Pancreas (tissue), 10 donors: ENCODE results near the gene TMEM63C. TPM values are rescaled to one million over a fixed set of nuclear protein-coding genes. Genes with fewer than 3 reads are reported as not detected.

Experiments
- ATAC-seq, 4 donors: fragments of 200-7000 bp; cut with Tn5 transposase; one replicate each; pipeline versions ENCODE4 v1.8.0 to v1.9.1; 2020; ENCODE audit warnings: mild to moderate bottlenecking in 4 of 4, moderate library complexity in 4 of 4
- DNase-seq, 6 donors: peaks; one replicate each; pipeline ENCODE4 v3.0.0-alpha.2; 2020
- FAIRE-seq: peaks from 2 replicates; lab custom pipeline; 2012; peaks lifted over from hg19 to GRCh38; lab: Jason Lieb, UNC
- H3K27ac ChIP-seq, 4 donors: fragments of 200-600 bp; sonication (generic); 1 replicate in 3 of 4; 2 replicates in 1 of 4; pipeline versions ENCODE4 v1.5.0 to v1.8.0; 2020
- H3K27me3 ChIP-seq, 4 donors: fragments of 200-600 bp; one replicate each; pipeline ENCODE4 v1.8.0; 2021
- H3K36me3 ChIP-seq, 3 donors: fragments of 200-600 bp; sonication (generic) in 1 of 3; one replicate each; pipeline versions ENCODE4 v1.5.0 to v1.8.0; 2020 to 2021
- H3K4me1 ChIP-seq, 3 donors: fragments of 200-600 bp; one replicate each; pipeline ENCODE4 v1.8.0; 2021
- H3K4me3 ChIP-seq, 4 donors: fragments of 200-600 bp; sonication (generic) in 2 of 4; one replicate each; pipeline versions ENCODE4 v1.5.0 to v1.8.0; 2020 to 2021
- H3K9me3 ChIP-seq, 4 donors: fragments of 200-600 bp; one replicate each; pipeline ENCODE4 v1.8.0; 2021
- WGBS, 2 donors: extraction: QIAGEN DNeasy Blood & Tissue Kit; methylation state at CpG; one replicate each; pipeline ENCODE4 v1.1.7; 2013; 5-methylcytosine and 5-hydroxymethylcytosine counted together
- intact Hi-C, 3 donors: fragments of 100-400 bp; cut with DNase I; formaldehyde crosslinking; loops; one replicate each; pipeline versions ENCODE4 v1.11.1 to v1.14.2; 2022
- polyA plus RNA-seq, 2 donors: library from polyadenylated mRNA; stranded (reverse); fragments of 200-250 nt; gene quantifications; one replicate each; pipeline ENCODE4 v1.2.3, GENCODE V29; 2013
- total RNA-seq, 6 donors: library from RNA; stranded (reverse); fragmentation: NEBNext Ultra II Directional in 4 of 6; extraction: Animal tissue kit (Norgen Biotek cat#: 25700) in 4 of 6; gene quantifications; one replicate each; pipeline versions ENCODE4 v1.2.1 to v1.2.4, GENCODE V29; 2021 to 2023
- TF ChIP-seq, protein P1 (sequence below), 4 donors: fragments of 200-600 bp; sonication (generic) in 3 of 4; IDR thresholded peaks; one replicate each; pipeline versions ENCODE4 v1.5.0 to v1.8.0; 2021; ENCODE audit warnings: antibody characterized with exemption in 4 of 4
- donor health status: healthy with polysubstance abuse.
- donor health status: DM: no; HTN: no; CAD: no; lungs with moderate emphysema.
- donor health status: DM: no; HTN: no; CAD: no.
- donor health status: control.
- donor health status: control.
- donor health status: Bipolar disorder and iron deficiency.
- donor health status: DM: yes; HTN: yes; CAD: no.
- donor health status: DM: no; HTN: no; CAD: no.
- donor health status: DM: no; HTN: no; CAD: no.
- donor health status: DM: yes; HTN: yes; CAD: no.

TMEM63C gene
- total and polyA plus RNA-seq, 8 donors: 2.8 to 10.6 (median 4.2) TPM

DNA sequence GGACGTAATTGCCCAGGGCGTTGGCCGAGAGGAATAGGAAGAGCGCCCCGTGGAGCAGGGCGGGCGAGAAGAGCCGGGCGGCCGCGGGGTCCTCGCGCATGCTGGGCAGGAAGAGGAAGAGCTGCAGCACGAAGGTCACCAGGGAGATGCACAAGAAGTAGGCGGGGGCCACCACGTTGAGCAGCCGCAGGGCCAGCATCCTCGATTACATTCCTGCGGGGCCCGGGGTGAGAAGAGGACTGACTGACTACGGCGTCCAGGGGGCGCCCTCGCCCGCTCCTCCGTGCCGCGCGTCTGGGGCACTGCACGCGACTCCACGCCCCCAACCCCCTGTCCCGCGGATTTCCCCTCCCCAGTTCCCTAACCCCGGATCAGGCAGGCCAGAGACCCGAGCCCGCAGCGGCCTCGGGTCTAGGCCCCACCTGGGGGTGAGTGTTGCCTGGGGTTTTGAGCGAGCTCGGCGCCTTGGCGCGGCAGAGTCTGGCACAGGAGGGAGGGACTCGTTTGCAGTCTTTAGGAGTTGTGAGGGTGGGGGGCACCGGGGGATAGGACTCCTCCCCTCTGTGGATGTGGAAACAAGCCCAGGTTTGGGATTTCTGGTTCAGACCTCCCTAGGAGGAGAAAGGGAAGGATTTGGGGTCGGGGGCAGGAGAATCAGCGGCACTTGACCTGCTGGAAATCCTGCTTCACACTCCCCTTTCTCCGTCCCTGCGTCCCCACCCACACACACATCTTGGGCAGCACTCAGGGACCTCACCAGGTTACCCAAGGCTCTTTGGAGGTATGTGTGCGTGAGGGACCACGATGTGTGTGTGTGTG lies 41.8 kb upstream of the TMEM63C start:
- H3K4me1 ChIP-seq: peaks cover 0 to 13% (median 3%) of the 10 kb centered on the region in 3 donors
- FAIRE-seq (no peak), ATAC-seq (peak; percentile 54 to 83 (median 76)), DNase-seq (peak in 4 of 6 donors; percentile 28 to 78 (median 52))
- no peak overlapping the region for H3K27ac ChIP-seq
- H3K4me3 ChIP-seq: peak overlapping the region in 1 of 4 donors; percentile 7
- WGBS, 2 donors: 2 to 4% methylated on average over 46 to 52 of the region's 52 CpGs
- intact Hi-C loops: no loop called here
- no peaks in the 10 kb centered on the region for H3K36me3 ChIP-seq
- H3K9me3 ChIP-seq: no peaks in the 10 kb centered on the region
- TF ChIP-seq, protein P1, sequence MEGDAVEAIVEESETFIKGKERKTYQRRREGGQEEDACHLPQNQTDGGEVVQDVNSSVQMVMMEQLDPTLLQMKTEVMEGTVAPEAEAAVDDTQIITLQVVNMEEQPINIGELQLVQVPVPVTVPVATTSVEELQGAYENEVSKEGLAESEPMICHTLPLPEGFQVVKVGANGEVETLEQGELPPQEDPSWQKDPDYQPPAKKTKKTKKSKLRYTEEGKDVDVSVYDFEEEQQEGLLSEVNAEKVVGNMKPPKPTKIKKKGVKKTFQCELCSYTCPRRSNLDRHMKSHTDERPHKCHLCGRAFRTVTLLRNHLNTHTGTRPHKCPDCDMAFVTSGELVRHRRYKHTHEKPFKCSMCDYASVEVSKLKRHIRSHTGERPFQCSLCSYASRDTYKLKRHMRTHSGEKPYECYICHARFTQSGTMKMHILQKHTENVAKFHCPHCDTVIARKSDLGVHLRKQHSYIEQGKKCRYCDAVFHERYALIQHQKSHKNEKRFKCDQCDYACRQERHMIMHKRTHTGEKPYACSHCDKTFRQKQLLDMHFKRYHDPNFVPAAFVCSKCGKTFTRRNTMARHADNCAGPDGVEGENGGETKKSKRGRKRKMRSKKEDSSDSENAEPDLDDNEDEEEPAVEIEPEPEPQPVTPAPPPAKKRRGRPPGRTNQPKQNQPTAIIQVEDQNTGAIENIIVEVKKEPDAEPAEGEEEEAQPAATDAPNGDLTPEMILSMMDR (IDR thresholded peaks at IDR 0.05): peak in 2 of 4 donors; percentile 25
- peaks cover 0 to 30% (median 4%) of the 10 kb centered on the region in 4 donors for H3K27me3 ChIP-seq

DNA sequence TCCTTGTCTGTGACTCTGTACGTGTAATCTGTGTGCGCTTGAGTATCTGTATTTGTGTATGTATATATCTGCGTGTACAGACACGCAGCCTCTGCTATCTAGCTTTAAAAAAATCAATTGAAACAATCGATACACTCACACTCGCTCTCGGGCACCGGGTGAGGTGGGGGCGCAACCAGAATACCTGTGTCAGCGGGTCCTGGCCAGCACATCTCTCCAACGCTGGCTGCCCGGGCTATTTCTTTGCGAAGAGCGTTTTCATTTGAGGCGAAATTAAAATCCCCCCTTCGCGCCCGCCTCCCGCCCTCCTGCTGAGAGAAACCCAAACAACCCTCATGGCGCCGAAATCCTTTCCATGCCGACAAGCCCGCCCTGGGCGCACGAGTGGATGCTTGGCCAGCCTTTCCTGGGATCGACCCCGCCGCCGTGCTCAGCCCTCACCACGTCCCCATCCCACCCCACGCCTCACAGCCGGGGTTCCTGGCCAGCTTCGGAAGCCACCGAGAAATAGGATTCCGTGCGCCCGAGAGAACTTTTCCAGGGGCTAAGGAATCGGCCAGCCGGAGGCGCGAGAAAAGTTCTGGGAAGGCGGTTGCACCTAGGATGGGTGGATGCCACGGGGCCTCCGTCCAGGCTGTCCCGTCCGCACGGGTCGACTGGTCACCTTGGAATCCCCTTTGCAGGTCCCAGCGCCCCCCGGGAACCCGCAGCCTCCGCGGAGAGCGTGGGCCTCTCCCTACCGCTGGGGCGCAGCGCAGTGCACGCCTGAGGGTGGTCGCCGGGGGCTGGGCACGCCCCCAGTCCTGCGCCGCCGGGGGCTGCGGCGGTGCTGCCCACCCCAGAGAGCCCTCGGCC lies 41.0 kb upstream of the TMEM63C start:
- FAIRE-seq (no peak), ATAC-seq (no peak), DNase-seq (no peak)
- intact Hi-C loops: no loop called here
- Histone ChIP-seq H3K36me3 (no peaks in the 10 kb centered on the region), H3K27ac (no peak overlapping the region), H3K4me1 (peaks cover 0 to 13% (median 3%) of the 10 kb centered on the region in 3 donors), H3K27me3 (peaks cover 0 to 36% (median 4%) of the 10 kb centered on the region in 4 donors), H3K4me3 (peak overlapping the region in 3 of 4 donors; percentile 7 to 49 (median 31)), H3K9me3 (no peaks in the 10 kb centered on the region)
- TF ChIP-seq, protein P1 (IDR thresholded peaks at IDR 0.05): no peak
- WGBS, 2 donors: 1 to 2% methylated on average over 67 of the region's 67 CpGs

DNA sequence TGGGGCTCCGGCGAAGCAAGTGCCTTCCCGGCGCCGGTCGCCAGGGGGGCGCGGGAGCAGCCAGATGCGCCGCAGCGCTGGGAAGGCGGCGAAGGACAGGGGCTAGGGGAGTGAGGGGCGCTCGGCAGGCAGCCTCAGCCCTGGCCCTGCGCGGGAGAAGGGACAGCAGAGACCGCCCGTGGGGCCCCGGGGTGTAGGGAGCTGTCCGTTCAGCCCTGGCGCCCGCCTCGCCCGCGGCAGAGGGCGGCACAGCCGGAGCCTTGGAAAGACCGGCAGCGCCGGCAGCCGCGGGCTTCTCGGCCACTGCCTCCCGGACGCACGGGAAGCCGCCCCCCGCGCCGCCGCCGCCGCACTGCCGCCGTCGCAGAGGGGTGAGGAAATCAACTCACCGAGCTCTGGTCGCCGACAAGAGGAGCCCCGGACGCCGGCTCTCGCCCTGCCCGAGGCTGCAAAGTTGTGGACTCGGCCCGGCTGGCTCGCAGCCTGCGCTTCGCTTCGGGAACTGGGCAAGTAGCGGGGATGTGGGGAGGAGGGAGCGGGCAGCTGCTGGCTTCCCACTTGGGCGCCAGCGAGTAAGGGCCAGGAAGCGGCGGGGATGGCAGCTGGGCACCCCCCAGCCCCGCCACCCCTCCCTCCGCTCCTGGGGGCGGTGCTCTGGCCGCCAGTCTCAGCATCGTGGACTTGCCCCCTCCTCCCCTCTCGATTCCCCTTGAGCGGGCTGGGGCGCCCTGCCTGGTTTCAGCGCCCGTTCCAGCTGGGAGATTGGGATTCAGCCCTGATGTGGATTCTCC lies 40.2 kb upstream of the TMEM63C start, which contains the start of gene ZDHHC22:
Gene ZDHHC22 (minus strand): TSS at position 578 of the 791 bp plus-strand sequence. CDS start 2,053 bp downstream, outside the sequence.
- Histone ChIP-seq H3K4me1 (peaks cover 0 to 13% (median 3%) of the 10 kb centered on the region in 3 donors), H3K27ac (no peak within 1 kb of the TSS), H3K27me3 (peaks cover 0 to 33% (median 4%) of the 10 kb centered on the region in 4 donors), H3K36me3 (no peaks in the 10 kb centered on the region), H3K4me3 (peak within 1 kb of the TSS in 3 of 4 donors; percentile 7 to 49 (median 31)), H3K9me3 (no peaks in the 10 kb centered on the region)
- peak in 3 of 6 donors; percentile 21 to 72 (median 69) for DNase-seq
- TF ChIP-seq, protein P1 (IDR thresholded peaks at IDR 0.05): peak in 1 of 4 donors; percentile 13
- WGBS, 2 donors: 1% methylated on average over 47 to 77 of the region's 77 CpGs
- no peak for FAIRE-seq
- ATAC-seq: peak; percentile 53 to 76 (median 66)
- intact Hi-C loops: no loop called here

DNA sequence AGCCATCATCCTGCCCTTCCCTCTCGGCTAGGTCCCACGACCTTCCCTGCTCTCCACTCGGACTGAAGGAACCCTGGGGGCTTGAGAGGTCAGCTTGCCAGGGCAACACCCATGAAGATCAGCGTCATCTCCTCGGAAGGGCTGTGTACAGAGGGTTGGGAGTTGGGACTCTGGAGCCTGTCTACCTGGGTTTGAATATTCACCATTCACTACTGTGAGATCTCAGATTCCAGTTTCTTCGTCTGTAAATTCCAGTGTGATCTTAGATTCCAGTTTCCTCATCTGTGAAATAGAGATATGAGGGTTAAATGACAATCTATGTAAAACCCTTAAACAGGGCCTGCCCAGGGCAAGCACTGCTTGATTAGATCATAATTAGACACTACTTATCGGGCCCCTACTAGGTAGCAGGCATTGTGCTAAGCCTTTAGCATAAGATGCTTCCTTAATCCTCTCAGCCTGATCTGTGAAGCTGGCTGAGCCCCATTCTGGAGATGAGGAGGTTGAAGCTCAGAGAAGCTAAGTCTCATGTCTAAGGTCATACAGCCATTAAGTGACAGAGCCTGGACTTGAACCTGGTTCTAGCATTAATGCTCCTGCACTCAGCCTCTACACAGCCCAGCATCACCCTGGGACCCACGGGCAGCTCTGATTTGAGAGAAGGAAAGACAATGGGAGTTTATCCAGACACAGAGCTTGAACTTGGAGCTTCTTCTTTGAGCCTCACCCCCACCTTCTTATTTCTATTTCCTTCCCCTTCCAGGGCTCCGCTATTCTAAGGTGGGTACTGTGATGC lies 39.4 kb upstream of the TMEM63C start:
- DNase-seq (peak in 1 of 6 donors; percentile 10), FAIRE-seq (no peak), ATAC-seq (no peak)
- no peak overlapping the region for H3K27ac ChIP-seq
- TF ChIP-seq, protein P1 (IDR thresholded peaks at IDR 0.05): no peak
- H3K27me3 ChIP-seq: peaks cover 0 to 33% (median 4%) of the 10 kb centered on the region in 4 donors
- peaks cover 0 to 13% (median 3%) of the 10 kb centered on the region in 3 donors for H3K4me1 ChIP-seq
- no peaks in the 10 kb centered on the region for H3K9me3 ChIP-seq
- intact Hi-C loops: no loop called here
- no peaks in the 10 kb centered on the region for H3K36me3 ChIP-seq
- WGBS, 2 donors: 12 to 14% methylated on average over 9 of the region's 9 CpGs
- H3K4me3 ChIP-seq: no peak overlapping the region
